HG03469 (cell line): ENCODE measurements around the gene RUFY1.
"Not testable (repeated sequence)": the region's sequence is repeated elsewhere in the genome, so short reads cannot be mapped to it uniquely, and the experiment has no call there.

Experiments used
- ATAC-seq: cut with Tn5 transposase; IDR thresholded peaks from one replicate; pipeline ENCODE4 v1.9.1; 2021; ENCODE audit warnings: mild to moderate bottlenecking, moderate library complexity, moderate number of reproducible peaks; ENCODE audit not compliant: unreplicated experiment

RUFY1 gene

GRCh38 chr5:179536676-179537075 lies 13.7 kb upstream of the RUFY1 start:
- no peak for ATAC-seq

- no peak for ATAC-seq
Measured at GRCh38 chr5:179542170-179542569, 8.2 kb upstream of the RUFY1 start.

- not testable (repeated sequence) for ATAC-seq
Measured at GRCh38 chr5:179543275-179543674, 7.1 kb upstream of the RUFY1 start.

- no peak for ATAC-seq
Measured at GRCh38 chr5:179553006-179553405, 2.7 kb downstream of the RUFY1 start.

GRCh38 chr5:179553875-179554274 lies 3.5 kb downstream of the RUFY1 start:
- ATAC-seq = no peak

GRCh38 chr5:179554981-179555380 lies 4.6 kb downstream of the RUFY1 start:
- ATAC-seq = no peak

GRCh38 chr5:179558261-179558799 lies 8.0 kb downstream of the RUFY1 start:
- not testable (repeated sequence) for ATAC-seq

GRCh38 chr5:179558932-179559283 lies 8.6 kb downstream of the RUFY1 start:
- ATAC-seq = no peak

GRCh38 chr5:179559284-179560252 lies 9.2 kb downstream of the RUFY1 start:
- peak; percentile 94 for ATAC-seq

GRCh38 chr5:179564526-179564925 lies 14.2 kb downstream of the RUFY1 start:
- no peak for ATAC-seq

GRCh38 chr5:179568721-179569120 lies 18.4 kb downstream of the RUFY1 start:
- no peak for ATAC-seq

- no peak for ATAC-seq
Measured at GRCh38 chr5:179572386-179572785, 22.0 kb downstream of the RUFY1 start.

GRCh38 chr5:179577286-179577960 lies 27.1 kb downstream of the RUFY1 start:
- ATAC-seq = no peak

GRCh38 chr5:179585941-179586401 lies 35.6 kb downstream of the RUFY1 start:
- no peak for ATAC-seq

GRCh38 chr5:179588166-179588565 lies 37.8 kb downstream of the RUFY1 start:
- no peak for ATAC-seq

- ATAC-seq = no peak
Measured at GRCh38 chr5:179595916-179596315, 45.6 kb downstream of the RUFY1 start.

- no peak for ATAC-seq
Measured at GRCh38 chr5:179596421-179596820, 46.1 kb downstream of the RUFY1 start.

GRCh38 chr5:179599100-179599499 lies 48.7 kb downstream of the RUFY1 start:
- ATAC-seq = no peak

GRCh38 chr5:179599566-179599965 lies 49.2 kb downstream of the RUFY1 start:
- ATAC-seq = no peak

- ATAC-seq = no peak
Measured at GRCh38 chr5:179599973-179600372, 49.6 kb downstream of the RUFY1 start.

GRCh38 chr5:179601871-179602625 lies 51.7 kb downstream of the RUFY1 start:
- no peak for ATAC-seq
